ELF-1 (cell line): ENCODE data around the gene EXTL1.

Experiments used
- DNase-seq: peaks from one replicate; pipeline ENCODE4 v3.0.0-alpha.2; 2016; ENCODE audit warnings: low read depth, low spot score

EXTL1 gene

GRCh38 chr1:26023826-26024225, 2.3 kb downstream of the EXTL1 start:
- no peak for DNase-seq

GRCh38 chr1:26025060-26025459, 3.5 kb downstream of the EXTL1 start:
- DNase-seq: no peak

GRCh38 chr1:26025517-26025916, 3.9 kb downstream of the EXTL1 start:
- no peak for DNase-seq

- DNase-seq: no peak
Observed at GRCh38 chr1:26027716-26028489, 6.3 kb downstream of the EXTL1 start.

- DNase-seq: no peak
Observed at GRCh38 chr1:26028490-26028980, 7.0 kb downstream of the EXTL1 start.

GRCh38 chr1:26029054-26029863, 7.7 kb downstream of the EXTL1 start:
- no peak for DNase-seq

GRCh38 chr1:26029864-26030481, 8.4 kb downstream of the EXTL1 start:
- no peak for DNase-seq

- DNase-seq: no peak
Observed at GRCh38 chr1:26031196-26031595, 9.6 kb downstream of the EXTL1 start.

- no peak for DNase-seq
Observed at GRCh38 chr1:26031611-26032220, 10.1 kb downstream of the EXTL1 start.

GRCh38 chr1:26032656-26033357, 11.2 kb downstream of the EXTL1 start:
- DNase-seq: no peak

- DNase-seq: no peak
Observed at GRCh38 chr1:26034504-26035202, 13.1 kb downstream of the EXTL1 start.

- DNase-seq: peak; percentile 97
Observed at GRCh38 chr1:26035203-26035958, 13.8 kb downstream of the EXTL1 start.

- DNase-seq: peak; percentile 94
Observed at GRCh38 chr1:26035959-26036755, 14.6 kb downstream of the EXTL1 start.

GRCh38 chr1:26036756-26037281, 15.2 kb downstream of the EXTL1 start:
- DNase-seq: no peak

- DNase-seq: no peak
Observed at GRCh38 chr1:26037904-26038303, 16.3 kb downstream of the EXTL1 start.

- DNase-seq: no peak
Observed at GRCh38 chr1:26038477-26038876, 16.9 kb downstream of the EXTL1 start.

GRCh38 chr1:26038904-26039303, 17.3 kb downstream of the EXTL1 start:
- DNase-seq: no peak

GRCh38 chr1:26041401-26041800, 19.8 kb downstream of the EXTL1 start:
- DNase-seq: no peak

GRCh38 chr1:26041978-26042377, 20.4 kb downstream of the EXTL1 start:
- DNase-seq: no peak
